K562 (cell line): ENCODE measurements around the gene SLC30A1. TPM values are rescaled to one million over a fixed set of nuclear protein-coding genes. Genes with fewer than 3 reads are reported as not detected.

Experiments used
- BMI1 ChIP-seq: fragments of 150-350 bp; IDR thresholded peaks from 2 replicates; pipeline ENCODE4 v1.6.1; 2014; ENCODE audit warnings: low read length
- EP400 ChIP-seq: fragments of 450-650 bp; IDR thresholded peaks from 2 replicates; pipeline ENCODE4 v1.6.1; 2017; ENCODE audit warnings: antibody characterized with exemption, mild to moderate bottlenecking, moderate library complexity
- FOSL1 ChIP-seq: fragments of 200-800 bp; sonication (Bioruptor generic); conservative IDR thresholded peaks from 2 replicates; pipeline ENCODE4 v1.6.1; 2016; ENCODE audit warnings: missing genetic modification characterization, missing compliant biosample characterization
- FOXA1 ChIP-seq: fragments of 450-650 bp; IDR thresholded peaks from 2 replicates; pipeline ENCODE4 v1.6.1; 2016; ENCODE audit warnings: mild to moderate bottlenecking, borderline replicate concordance
- FUS ChIP-seq: fragments of 200-400 bp; formaldehyde crosslinking; optimal IDR thresholded peaks from 2 replicates; pipeline ENCODE3; 2017; ENCODE audit warnings: low read depth, low read length
- GABPB1 ChIP-seq: sonication (generic); formaldehyde crosslinking; IDR thresholded peaks from 2 replicates; pipeline ENCODE4 v1.8.0; 2022; ENCODE audit warnings: mild to moderate bottlenecking, missing genetic modification reagents
- GATA2 ChIP-seq: sonication (generic); formaldehyde crosslinking; IDR thresholded peaks from 2 replicates; pipeline ENCODE4 v1.4.0; 2020; ENCODE audit warnings: mild to moderate bottlenecking, missing genetic modification reagents
- HDAC6 ChIP-seq: IDR thresholded peaks from 2 replicates; pipeline ENCODE4 v1.6.1; 2012; ENCODE audit warnings: low read depth, mild to moderate bottlenecking, control low read depth, inconsistent platforms, low read length, moderate library complexity
- HNRNPH1 ChIP-seq: fragments of 200-400 bp; formaldehyde crosslinking; optimal IDR thresholded peaks from 2 replicates; pipeline ENCODE3; 2017; ENCODE audit warnings: low read depth, mild to moderate bottlenecking, low read length, moderate library complexity
- NR2C2 ChIP-seq, 2 experiments: fragments of 200-800 bp in 1 of 2; sonication (Bioruptor generic) in 1 of 2; sonication (generic) in 1 of 2; formaldehyde crosslinking in 1 of 2; IDR thresholded peaks; 2 replicates each; pipeline versions ENCODE4 v1.6.1 to v1.8.0; 2016 to 2022; ENCODE audit warnings: mild to moderate bottlenecking in 1 of 2, missing compliant biosample characterization in 1 of 2, missing genetic modification characterization in 1 of 2, missing genetic modification reagents in 1 of 2
- RBM22 ChIP-seq: fragments of 200-400 bp; formaldehyde crosslinking; IDR thresholded peaks from 2 replicates; pipeline ENCODE4 v1.6.1; 2018; ENCODE audit warnings: low read length, low read depth; ENCODE audit not compliant: poor library complexity, severe bottlenecking
- RBM39 ChIP-seq: fragments of 200-400 bp; formaldehyde crosslinking; optimal IDR thresholded peaks from 2 replicates; pipeline ENCODE3; 2018; ENCODE audit warnings: low read depth, low read length
- RFX5 ChIP-seq: IDR thresholded peaks from 2 replicates; pipeline ENCODE4 v1.6.1; 2011; ENCODE audit warnings: low read depth, mild to moderate bottlenecking, improper control_type of control experiment, low read length
- SREBF1 ChIP-seq: fragments of 150-350 bp; IDR thresholded peaks from 2 replicates; pipeline ENCODE4 v1.6.1; 2014; ENCODE audit warnings: antibody characterized with exemption, low read depth, low read length, borderline replicate concordance
- STAT5A ChIP-seq: IDR thresholded peaks from 2 replicates; pipeline ENCODE4 v1.6.1; 2012; ENCODE audit warnings: low read length, inconsistent platforms, borderline replicate concordance
- TAL1 ChIP-seq: fragments of 450-650 bp; IDR thresholded peaks from 2 replicates; pipeline ENCODE4 v1.6.1; 2016; ENCODE audit warnings: mild to moderate bottlenecking
- TCF3 ChIP-seq: sonication (generic); formaldehyde crosslinking; IDR thresholded peaks from 2 replicates; pipeline ENCODE4 v1.4.0; 2020; ENCODE audit warnings: mild to moderate bottlenecking, missing genetic modification reagents
- ZNF668 ChIP-seq: fragments of 250-450 bp; sonication (Bioruptor Pico); IDR thresholded peaks from 2 replicates; pipeline ENCODE4 v1.8.0; 2022; ENCODE audit warnings: mild to moderate bottlenecking, inconsistent platforms
- ZNF77 ChIP-seq: fragments of 250-450 bp; sonication (Bioruptor Pico); IDR thresholded peaks from 2 replicates; pipeline ENCODE4 v1.5.0; 2020
- ZNF785 ChIP-seq: fragments of 250-450 bp; sonication (Bioruptor Pico); IDR thresholded peaks from 2 replicates; pipeline ENCODE4 v1.4.0; 2020; ENCODE audit warnings: mild to moderate bottlenecking
- polyA plus RNA-seq, 8 experiments: library from polyadenylated mRNA; depleted of rRNA in 4 of 8; stranded (reverse) in 5 of 8; unstranded in 3 of 8; fragments of >200 nt; fragmentation: Nextera tagmentation in 2 of 8; fragmentation: Illumina TruSeq in 1 of 8; extraction: Ambion mirVana in 2 of 8; extraction: Trizol in 1 of 8; gene quantifications; 2 replicates each; pipeline versions ENCODE4 v1.2.1 to v1.2.3, GENCODE V29; 2011 to 2014; ENCODE audit warnings: inconsistent platforms in 1 of 8, missing spikeins in 1 of 8
- total RNA-seq, 7 experiments: library from RNA; depleted of rRNA in 6 of 7; stranded (reverse); fragments of >200 nt in 6 of 7; fragmentation: Illumina TruSeq in 2 of 7; extraction: Trizol in 2 of 7; gene quantifications; 2 replicates each; pipeline versions ENCODE4 v1.2.1 to v1.2.3, GENCODE V29; 2011 to 2021; ENCODE audit warnings: low replicate concordance in 1 of 7
- TF ChIP-seq, protein P1 (sequence below): fragments of 250-450 bp; sonication (Bioruptor Pico); IDR thresholded peaks from 2 replicates; pipeline ENCODE4 v1.4.0; 2020
- TF ChIP-seq, protein P2 (sequence below): sonication (generic); formaldehyde crosslinking; IDR thresholded peaks from 2 replicates; pipeline ENCODE4 v1.8.0; 2023; ENCODE audit warnings: mild to moderate bottlenecking, missing genetic modification reagents
- TF ChIP-seq, protein P3 (sequence below): fragments of 450-650 bp; IDR thresholded peaks from 2 replicates; pipeline ENCODE4 v1.6.1; 2014; ENCODE audit warnings: low read depth, mild to moderate bottlenecking, moderate library complexity, borderline replicate concordance

SLC30A1 gene
- total and polyA plus RNA-seq, 9 of the 15 experiments (the other 6 are each of a cell fraction or from before 2014, with no cell fraction given) = 4.1 to 14.4 (median 6.6) TPM

DNA sequence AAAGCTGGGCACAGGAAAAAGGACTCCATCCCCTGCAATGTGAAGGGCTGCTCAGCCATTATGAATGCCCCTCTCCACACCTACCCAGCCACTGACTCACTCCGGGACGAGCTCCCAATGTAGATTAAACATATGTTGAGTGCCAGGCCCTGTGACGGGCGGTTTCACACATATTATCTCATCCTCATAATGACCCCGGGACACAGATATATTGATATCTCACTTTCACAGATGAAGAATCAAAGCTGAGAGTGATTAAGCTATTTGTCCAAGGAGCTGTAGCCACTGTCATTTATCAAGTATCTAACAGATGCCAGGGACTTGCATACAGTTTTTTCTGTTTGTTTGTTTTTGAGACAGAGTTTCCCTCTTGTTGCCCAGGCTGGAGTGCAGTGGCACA lies 35.0 kb upstream of the SLC30A1 start (continued):
- TF ChIP-seq, protein P1, sequence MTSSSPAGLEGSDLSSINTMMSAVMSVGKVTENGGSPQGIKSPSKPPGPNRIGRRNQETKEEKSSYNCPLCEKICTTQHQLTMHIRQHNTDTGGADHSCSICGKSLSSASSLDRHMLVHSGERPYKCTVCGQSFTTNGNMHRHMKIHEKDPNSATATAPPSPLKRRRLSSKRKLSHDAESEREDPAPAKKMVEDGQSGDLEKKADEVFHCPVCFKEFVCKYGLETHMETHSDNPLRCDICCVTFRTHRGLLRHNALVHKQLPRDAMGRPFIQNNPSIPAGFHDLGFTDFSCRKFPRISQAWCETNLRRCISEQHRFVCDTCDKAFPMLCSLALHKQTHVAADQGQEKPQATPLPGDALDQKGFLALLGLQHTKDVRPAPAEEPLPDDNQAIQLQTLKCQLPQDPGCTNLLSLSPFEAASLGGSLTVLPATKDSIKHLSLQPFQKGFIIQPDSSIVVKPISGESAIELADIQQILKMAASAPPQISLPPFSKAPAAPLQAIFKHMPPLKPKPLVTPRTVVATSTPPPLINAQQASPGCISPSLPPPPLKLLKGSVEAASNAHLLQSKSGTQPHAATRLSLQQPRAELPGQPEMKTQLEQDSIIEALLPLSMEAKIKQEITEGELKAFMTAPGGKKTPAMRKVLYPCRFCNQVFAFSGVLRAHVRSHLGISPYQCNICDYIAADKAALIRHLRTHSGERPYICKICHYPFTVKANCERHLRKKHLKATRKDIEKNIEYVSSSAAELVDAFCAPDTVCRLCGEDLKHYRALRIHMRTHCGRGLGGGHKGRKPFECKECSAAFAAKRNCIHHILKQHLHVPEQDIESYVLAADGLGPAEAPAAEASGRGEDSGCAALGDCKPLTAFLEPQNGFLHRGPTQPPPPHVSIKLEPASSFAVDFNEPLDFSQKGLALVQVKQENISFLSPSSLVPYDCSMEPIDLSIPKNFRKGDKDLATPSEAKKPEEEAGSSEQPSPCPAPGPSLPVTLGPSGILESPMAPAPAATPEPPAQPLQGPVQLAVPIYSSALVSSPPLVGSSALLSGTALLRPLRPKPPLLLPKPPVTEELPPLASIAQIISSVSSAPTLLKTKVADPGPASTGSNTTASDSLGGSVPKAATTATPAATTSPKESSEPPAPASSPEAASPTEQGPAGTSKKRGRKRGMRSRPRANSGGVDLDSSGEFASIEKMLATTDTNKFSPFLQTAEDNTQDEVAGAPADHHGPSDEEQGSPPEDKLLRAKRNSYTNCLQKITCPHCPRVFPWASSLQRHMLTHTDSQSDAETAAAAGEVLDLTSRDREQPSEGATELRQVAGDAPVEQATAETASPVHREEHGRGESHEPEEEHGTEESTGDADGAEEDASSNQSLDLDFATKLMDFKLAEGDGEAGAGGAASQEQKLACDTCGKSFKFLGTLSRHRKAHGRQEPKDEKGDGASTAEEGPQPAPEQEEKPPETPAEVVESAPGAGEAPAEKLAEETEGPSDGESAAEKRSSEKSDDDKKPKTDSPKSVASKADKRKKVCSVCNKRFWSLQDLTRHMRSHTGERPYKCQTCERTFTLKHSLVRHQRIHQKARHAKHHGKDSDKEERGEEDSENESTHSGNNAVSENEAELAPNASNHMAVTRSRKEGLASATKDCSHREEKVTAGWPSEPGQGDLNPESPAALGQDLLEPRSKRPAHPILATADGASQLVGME (CRISPR knock-in tag) = no peak
- no peak for TF ChIP-seq RFX5
- TF ChIP-seq, protein P2, sequence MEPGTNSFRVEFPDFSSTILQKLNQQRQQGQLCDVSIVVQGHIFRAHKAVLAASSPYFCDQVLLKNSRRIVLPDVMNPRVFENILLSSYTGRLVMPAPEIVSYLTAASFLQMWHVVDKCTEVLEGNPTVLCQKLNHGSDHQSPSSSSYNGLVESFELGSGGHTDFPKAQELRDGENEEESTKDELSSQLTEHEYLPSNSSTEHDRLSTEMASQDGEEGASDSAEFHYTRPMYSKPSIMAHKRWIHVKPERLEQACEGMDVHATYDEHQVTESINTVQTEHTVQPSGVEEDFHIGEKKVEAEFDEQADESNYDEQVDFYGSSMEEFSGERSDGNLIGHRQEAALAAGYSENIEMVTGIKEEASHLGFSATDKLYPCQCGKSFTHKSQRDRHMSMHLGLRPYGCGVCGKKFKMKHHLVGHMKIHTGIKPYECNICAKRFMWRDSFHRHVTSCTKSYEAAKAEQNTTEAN (CRISPR knock-in tag) = no peak
- peak; percentile 83 for TF ChIP-seq TCF3
- no peak for TF ChIP-seq EP400
- no peak for TF ChIP-seq FOXA1
- TF ChIP-seq FUS = no peak
- TF ChIP-seq BMI1 = no peak
- peak; percentile 72 for TF ChIP-seq STAT5A
- TF ChIP-seq HNRNPH1 = no peak
- TF ChIP-seq ZNF668 (CRISPR knock-in tag) = no peak
- TF ChIP-seq TAL1 = peak; percentile 88
- TF ChIP-seq FOSL1 (tag) = peak; percentile 74
- no peak for TF ChIP-seq HDAC6
- no peak for TF ChIP-seq ZNF785 (CRISPR knock-in tag)
- TF ChIP-seq GABPB1 (CRISPR knock-in tag) = no peak
- no peak for TF ChIP-seq GATA2 (CRISPR knock-in tag)
- no peak for TF ChIP-seq RBM22
- TF ChIP-seq, protein P3, sequence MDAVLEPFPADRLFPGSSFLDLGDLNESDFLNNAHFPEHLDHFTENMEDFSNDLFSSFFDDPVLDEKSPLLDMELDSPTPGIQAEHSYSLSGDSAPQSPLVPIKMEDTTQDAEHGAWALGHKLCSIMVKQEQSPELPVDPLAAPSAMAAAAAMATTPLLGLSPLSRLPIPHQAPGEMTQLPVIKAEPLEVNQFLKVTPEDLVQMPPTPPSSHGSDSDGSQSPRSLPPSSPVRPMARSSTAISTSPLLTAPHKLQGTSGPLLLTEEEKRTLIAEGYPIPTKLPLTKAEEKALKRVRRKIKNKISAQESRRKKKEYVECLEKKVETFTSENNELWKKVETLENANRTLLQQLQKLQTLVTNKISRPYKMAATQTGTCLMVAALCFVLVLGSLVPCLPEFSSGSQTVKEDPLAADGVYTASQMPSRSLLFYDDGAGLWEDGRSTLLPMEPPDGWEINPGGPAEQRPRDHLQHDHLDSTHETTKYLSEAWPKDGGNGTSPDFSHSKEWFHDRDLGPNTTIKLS = no peak
- TF ChIP-seq NR2C2 (CRISPR knock-in tag; IDR thresholded peaks at IDR 0.05) = no peak
- no peak; the same call in 1 of the 2 replicates for TF ChIP-seq NR2C2 (tag; IDR thresholded peaks at IDR 0.05)
- no peak for TF ChIP-seq ZNF77 (CRISPR knock-in tag)
- TF ChIP-seq RBM39 = no peak
- no peak for TF ChIP-seq SREBF1
